OCI-LY7 (cell line): ENCODE results near the gene PARN. TPM values are rescaled to one million over a fixed set of nuclear protein-coding genes. Genes with fewer than 3 reads are reported as not detected.
"Not testable (repeated sequence)": the region's sequence is repeated elsewhere in the genome, so short reads cannot be mapped to it uniquely, and the experiment has no call there.

Source experiments
- BruUV-seq: library from RNA; stranded (reverse); fragments of 400-500 nt; replicated peaks from 2 replicates; lab custom pipeline; 2021; lab: Mats Ljungman, UMichigan
- CTCF ChIA-PET: fragments of 300-600 bp; sonication (Branson Sonifier 250); formaldehyde crosslinking; loops from one replicate; lab custom pipeline; 2022; ENCODE audit warnings: antibody characterized with exemption; ENCODE audit not compliant: unreplicated experiment; lab: Charles Lee
- POLR2A ChIA-PET: fragments of 300-600 bp; sonication (Branson Sonifier 250); formaldehyde crosslinking; loops from one replicate; lab custom pipeline; 2022; ENCODE audit warnings: antibody characterized with exemption; lab: Charles Lee
- DNase-seq: peaks from one replicate; pipeline ENCODE4 v3.0.0-alpha.2; 2015; ENCODE audit warnings: low spot score
- H2AFZ ChIP-seq: fragments of 200-600 bp; sonication (generic), shearing (Covaris generic); 2 replicates; pipeline ENCODE4 v1.6.1; 2014; ENCODE audit warnings: mild to moderate bottlenecking, antibody characterized with exemption, low read length, moderate library complexity
- H3K27ac ChIP-seq: fragments of 200-600 bp; sonication (generic); 2 replicates; pipeline ENCODE4 v1.5.1; 2014; ENCODE audit warnings: mixed run types, low read depth, mild to moderate bottlenecking, moderate library complexity, low read length, inconsistent platforms; ENCODE audit not compliant: poor library complexity, severe bottlenecking
- H3K36me3 ChIP-seq: fragments of 200-600 bp; sonication (generic); 2 replicates; pipeline ENCODE4 v1.6.1; 2014; ENCODE audit warnings: mild to moderate bottlenecking, antibody characterized with exemption, low read length, moderate library complexity, mixed read lengths; ENCODE audit not compliant: insufficient read depth
- H3K4me1 ChIP-seq: fragments of 200-600 bp; sonication (generic); 2 replicates; pipeline ENCODE4 v1.5.1; 2014; ENCODE audit warnings: mild to moderate bottlenecking, low read length; ENCODE audit not compliant: insufficient read depth, poor library complexity, severe bottlenecking
- H3K4me2 ChIP-seq: fragments of 200-600 bp; sonication (generic); 2 replicates; pipeline ENCODE4 v1.6.1; 2014; ENCODE audit warnings: mild to moderate bottlenecking, low read length
- H3K4me3 ChIP-seq: fragments of 200-600 bp; sonication (generic); 2 replicates; pipeline ENCODE4 v1.5.1; 2014; ENCODE audit warnings: mild to moderate bottlenecking, low read depth, low read length; ENCODE audit not compliant: poor library complexity, severe bottlenecking
- H3K79me2 ChIP-seq: fragments of 200-600 bp; sonication (generic); 2 replicates; pipeline ENCODE4 v1.6.1; 2016; ENCODE audit warnings: low read depth, mild to moderate bottlenecking, low read length, moderate library complexity, mixed read lengths; ENCODE audit not compliant: insufficient read depth
- H3K9me2 ChIP-seq: fragments of 200-600 bp; sonication (generic); 2 replicates; pipeline ENCODE4 v1.6.1; 2016; ENCODE audit warnings: mild to moderate bottlenecking, low read length, mixed read lengths; ENCODE audit not compliant: insufficient read depth
- H3K9me3 ChIP-seq: fragments of 200-600 bp; sonication (generic); 2 replicates; pipeline ENCODE4 v1.6.1; 2014; ENCODE audit warnings: mild to moderate bottlenecking, mixed run types, low read length, mixed read lengths
- H4K20me1 ChIP-seq: fragments of 200-600 bp; sonication (generic); 2 replicates; pipeline ENCODE4 v1.6.1; 2014; ENCODE audit warnings: mild to moderate bottlenecking, antibody characterized with exemption, low read length, moderate library complexity, mixed read lengths; ENCODE audit not compliant: insufficient read depth
- CTCF ChIP-seq: fragments of 200-600 bp; sonication (generic); conservative IDR thresholded peaks from 2 replicates; pipeline ENCODE4 v1.5.1; 2014; ENCODE audit warnings: mild to moderate bottlenecking, antibody characterized with exemption, low read length, moderate library complexity, mixed read lengths
- EZH2phosphoT487 ChIP-seq: fragments of 200-600 bp; sonication (generic); IDR thresholded peaks from 2 replicates; pipeline ENCODE4 v1.6.1; 2018; ENCODE audit warnings: low read depth, borderline replicate concordance, mild to moderate bottlenecking, mixed run types, antibody characterized with exemption, low read length, moderate library complexity, mixed read lengths
- intact Hi-C: fragments of 100-400 bp; cut with micrococcal nuclease; formaldehyde crosslinking; loops from one replicate; pipeline ENCODE4 v1.10.0; 2022; ENCODE audit not compliant: unreplicated experiment
- total RNA-seq, 2 experiments: library from RNA; depleted of rRNA in 1 of 2; stranded (reverse); fragments of >200 nt in 1 of 2; shearing (Covaris generic) in 1 of 2; gene quantifications; 2 replicates each; pipeline ENCODE4 v1.2.3, GENCODE V29; 2014 to 2022

PARN gene
- total RNA-seq, 2 experiments from 2014 or later: 40.1 to 76.5 TPM

GRCh38 chr16:14398014-14398717 lies 231.9 kb downstream of the PARN start:
- Histone ChIP-seq H2AFZ (no peak overlapping the region), H3K27ac (no peak overlapping the region), H3K36me3 (no peaks in the 10 kb centered on the region), H3K9me3 (no peaks in the 10 kb centered on the region), H3K4me1 (peaks cover 7% of the 10 kb centered on the region), H3K4me3 (no peak overlapping the region), H3K79me2 (no peaks in the 10 kb centered on the region), H3K9me2 (no peaks in the 10 kb centered on the region), H4K20me1 (no peaks in the 10 kb centered on the region), H3K4me2 (no peak overlapping the region)
- CTCF ChIA-PET: no interaction called here
- POLR2A ChIA-PET: no interaction called here
- intact Hi-C loops: no loop called here
- TF ChIP-seq EZH2phosphoT487 (no peak), CTCF (no peak)
- DNase-seq: no peak
- no TSS peak for BruUV-seq

- H3K4me1 ChIP-seq: peaks cover 13% of the 10 kb centered on the region
- H3K79me2 ChIP-seq, BruUV-seq, intact Hi-C loops, H3K9me3 ChIP-seq, H3K27ac ChIP-seq, H3K36me3 ChIP-seq, H3K9me2 ChIP-seq, H4K20me1 ChIP-seq, H3K4me3 ChIP-seq, H3K4me2 ChIP-seq, DNase-seq, CTCF ChIA-PET, H2AFZ ChIP-seq: not testable (repeated sequence)
- POLR2A ChIA-PET: interaction anchor here (0.6 to 0.7 kb wide), 2 partner anchors 108 to 726 kb away, joined by 3 to 4 read pairs; no protein-coding TSS in a partner anchor
These were observed 234.3 kb downstream of the PARN start for GRCh38 chr16:14395710-14396304.

- peaks cover 13% of the 10 kb centered on the region for H3K4me1 ChIP-seq
- H3K9me2 ChIP-seq: no peaks in the 10 kb centered on the region
- H3K36me3 ChIP-seq: no peaks in the 10 kb centered on the region
- ChIA-PET POLR2A (interaction anchor here (0.6 kb wide), 1 partner anchor 725 kb away, joined by 4 read pairs; no protein-coding TSS in a partner anchor), CTCF (no interaction called here)
- no peaks in the 10 kb centered on the region for H3K9me3 ChIP-seq
- intact Hi-C loops: no loop called here
- TF ChIP-seq CTCF (no peak), EZH2phosphoT487 (no peak)
- H4K20me1 ChIP-seq: no peaks in the 10 kb centered on the region
- H3K27ac ChIP-seq: no peak overlapping the region
- H3K4me3 ChIP-seq: no peak overlapping the region
- no peak for DNase-seq
- H2AFZ ChIP-seq: no peak overlapping the region
- no TSS peak for BruUV-seq
- H3K79me2 ChIP-seq: no peaks in the 10 kb centered on the region
- no peak overlapping the region for H3K4me2 ChIP-seq
These were observed 235.2 kb downstream of the PARN start for GRCh38 chr16:14394834-14395233.
